K562 (cell line): ENCODE results near the gene ZNF296. TPM values are rescaled to one million over a fixed set of nuclear protein-coding genes. Genes with fewer than 3 reads are reported as not detected.

Experiments
- GATAD2A ChIP-seq: fragments of 450-650 bp; IDR thresholded peaks from 2 replicates; pipeline ENCODE4 v1.6.1; 2017
- NFATC3 ChIP-seq: fragments of 450-650 bp; IDR thresholded peaks from 2 replicates; pipeline ENCODE4 v1.6.1; 2017; ENCODE audit warnings: mild to moderate bottlenecking
- NR2F6 ChIP-seq: fragments of 450-650 bp; formaldehyde crosslinking; IDR thresholded peaks from 2 replicates; pipeline ENCODE4 v1.4.0; 2020; ENCODE audit warnings: mild to moderate bottlenecking
- YY1 ChIP-seq, 3 experiments: IDR thresholded peaks; 2 replicates each; pipeline ENCODE4 v1.6.1; 2011; ENCODE audit warnings: low read length in 2 of 3, mild to moderate bottlenecking in 2 of 3, moderate library complexity in 2 of 3, borderline replicate concordance in 1 of 3, control low read depth in 1 of 3, low read depth in 1 of 3; ENCODE audit not compliant: insufficient read depth in 3 of 3, insufficient replicate concordance in 2 of 3, control insufficient read depth in 1 of 3, insufficient read length in 1 of 3; ENCODE audit errors: extremely low read depth in 1 of 3
- ZNF24 ChIP-seq: fragments of 450-650 bp; IDR thresholded peaks from 2 replicates; pipeline ENCODE4 v1.6.1; 2016
- polyA plus RNA-seq, 8 experiments: library from polyadenylated mRNA; depleted of rRNA in 4 of 8; stranded (reverse) in 5 of 8; unstranded in 3 of 8; fragments of >200 nt; fragmentation: Nextera tagmentation in 2 of 8; fragmentation: Illumina TruSeq in 1 of 8; extraction: Ambion mirVana in 2 of 8; extraction: Trizol in 1 of 8; gene quantifications; 2 replicates each; pipeline versions ENCODE4 v1.2.1 to v1.2.3, GENCODE V29; 2011 to 2014; ENCODE audit warnings: inconsistent platforms in 1 of 8, missing spikeins in 1 of 8
- total RNA-seq, 7 experiments: library from RNA; depleted of rRNA in 6 of 7; stranded (reverse); fragments of >200 nt in 6 of 7; fragmentation: Illumina TruSeq in 2 of 7; extraction: Trizol in 2 of 7; gene quantifications; 2 replicates each; pipeline versions ENCODE4 v1.2.1 to v1.2.3, GENCODE V29; 2011 to 2021; ENCODE audit warnings: low replicate concordance in 1 of 7
- TF ChIP-seq, protein P1 (sequence below): sonication (generic); formaldehyde crosslinking; IDR thresholded peaks from 2 replicates; pipeline ENCODE4 v1.8.0; 2022; ENCODE audit warnings: missing genetic modification reagents, mild to moderate bottlenecking, moderate library complexity, borderline replicate concordance
- TF ChIP-seq, protein P2 (sequence below): fragments of 200-600 bp; sonication (generic); IDR thresholded peaks from one replicate; pipeline ENCODE4 v1.6.1; 2012; ENCODE audit warnings: mild to moderate bottlenecking, low read depth, low read length, inconsistent platforms
- TF ChIP-seq, protein P3 (sequence below): fragments of 450-650 bp; IDR thresholded peaks from one replicate; pipeline ENCODE4 v1.6.1; 2018; ENCODE audit warnings: mild to moderate bottlenecking, moderate library complexity; ENCODE audit not compliant: partially characterized antibody
- TF ChIP-seq, protein P4 (sequence below), 2 experiments: IDR thresholded peaks; 2 replicates each; pipeline ENCODE4 v1.6.1; 2011; ENCODE audit warnings: borderline replicate concordance in 1 of 2, control low read depth in 1 of 2, low read depth in 1 of 2, low read length in 1 of 2, mild to moderate bottlenecking in 1 of 2, mixed read lengths in 1 of 2, moderate library complexity in 1 of 2; ENCODE audit not compliant: insufficient read depth in 1 of 2, insufficient read length in 1 of 2, poor library complexity in 1 of 2, severe bottlenecking in 1 of 2; ENCODE audit errors: extremely low read depth in 1 of 2

Gene ZNF296
- total and polyA plus RNA-seq, 9 of the 15 experiments (the other 6 are each of a cell fraction or from before 2014, with no cell fraction given), result 0.03 to 8.8 (median 0.47) TPM; not detected in 1

DNA sequence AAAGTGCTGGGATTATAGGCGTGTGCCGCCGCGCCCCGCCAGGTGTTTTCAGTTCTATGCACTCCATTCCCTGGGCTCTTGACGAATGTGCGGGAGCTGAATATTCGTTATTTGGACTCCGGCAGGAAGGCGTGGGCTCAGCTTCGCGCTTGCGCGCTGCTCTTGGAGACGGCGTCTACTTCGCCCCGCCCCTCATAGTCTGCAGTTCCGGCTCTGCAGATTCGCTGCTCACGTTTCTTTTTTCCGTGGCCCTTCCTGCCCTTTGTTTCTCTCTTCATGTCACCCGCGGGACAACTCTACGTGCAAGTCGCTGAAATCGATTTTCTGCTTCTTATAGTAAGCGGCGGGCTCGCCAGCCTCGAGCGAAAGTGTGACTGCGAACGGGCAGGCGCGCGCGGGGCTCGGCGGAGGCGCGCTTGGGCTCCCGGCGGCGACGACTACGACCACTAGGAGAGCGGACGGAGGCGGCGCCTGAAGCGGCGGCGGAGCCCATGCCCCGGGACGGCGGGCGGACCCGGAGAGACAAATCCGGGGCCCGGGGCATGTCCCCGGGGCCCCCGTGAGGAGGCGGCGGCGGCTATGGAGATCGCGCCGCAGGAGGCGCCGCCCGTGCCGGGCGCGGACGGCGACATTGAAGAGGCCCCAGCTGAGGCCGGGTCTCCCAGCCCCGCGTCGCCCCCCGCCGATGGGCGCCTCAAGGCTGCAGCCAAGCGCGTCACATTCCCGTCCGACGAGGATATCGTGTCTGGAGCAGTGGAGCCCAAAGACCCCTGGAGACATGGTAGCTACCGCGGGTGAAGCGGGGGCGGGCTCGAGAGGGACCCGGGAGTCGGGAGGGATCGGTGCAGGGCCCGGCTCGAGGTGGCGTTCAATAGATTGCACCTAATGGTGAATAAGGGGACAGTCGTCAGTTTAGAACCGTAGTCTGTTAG lies 16.7 kb upstream of the ZNF296 start, which contains the start of gene PPP1R37 (continued):
- TF ChIP-seq YY1 (IDR thresholded peaks at IDR 0.05; ENCODE audit: borderline replicate concordance in 1 of 3, control insufficient read depth in 1 of 3, extremely low read depth in 1 of 3, insufficient read depth in 3 of 3, insufficient read length in 1 of 3, insufficient replicate concordance in 2 of 3, low read depth in 1 of 3, low read length in 2 of 3), result peak in 1 of 3 experiments; percentile 43
- TF ChIP-seq, protein P1, sequence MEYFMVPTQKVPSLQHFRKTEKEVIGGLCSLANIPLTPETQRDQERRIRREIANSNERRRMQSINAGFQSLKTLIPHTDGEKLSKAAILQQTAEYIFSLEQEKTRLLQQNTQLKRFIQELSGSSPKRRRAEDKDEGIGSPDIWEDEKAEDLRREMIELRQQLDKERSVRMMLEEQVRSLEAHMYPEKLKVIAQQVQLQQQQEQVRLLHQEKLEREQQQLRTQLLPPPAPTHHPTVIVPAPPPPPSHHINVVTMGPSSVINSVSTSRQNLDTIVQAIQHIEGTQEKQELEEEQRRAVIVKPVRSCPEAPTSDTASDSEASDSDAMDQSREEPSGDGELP (CRISPR knock-in tag), result peak; percentile 86
- no peak for TF ChIP-seq ZNF24
- TF ChIP-seq, protein P2, sequence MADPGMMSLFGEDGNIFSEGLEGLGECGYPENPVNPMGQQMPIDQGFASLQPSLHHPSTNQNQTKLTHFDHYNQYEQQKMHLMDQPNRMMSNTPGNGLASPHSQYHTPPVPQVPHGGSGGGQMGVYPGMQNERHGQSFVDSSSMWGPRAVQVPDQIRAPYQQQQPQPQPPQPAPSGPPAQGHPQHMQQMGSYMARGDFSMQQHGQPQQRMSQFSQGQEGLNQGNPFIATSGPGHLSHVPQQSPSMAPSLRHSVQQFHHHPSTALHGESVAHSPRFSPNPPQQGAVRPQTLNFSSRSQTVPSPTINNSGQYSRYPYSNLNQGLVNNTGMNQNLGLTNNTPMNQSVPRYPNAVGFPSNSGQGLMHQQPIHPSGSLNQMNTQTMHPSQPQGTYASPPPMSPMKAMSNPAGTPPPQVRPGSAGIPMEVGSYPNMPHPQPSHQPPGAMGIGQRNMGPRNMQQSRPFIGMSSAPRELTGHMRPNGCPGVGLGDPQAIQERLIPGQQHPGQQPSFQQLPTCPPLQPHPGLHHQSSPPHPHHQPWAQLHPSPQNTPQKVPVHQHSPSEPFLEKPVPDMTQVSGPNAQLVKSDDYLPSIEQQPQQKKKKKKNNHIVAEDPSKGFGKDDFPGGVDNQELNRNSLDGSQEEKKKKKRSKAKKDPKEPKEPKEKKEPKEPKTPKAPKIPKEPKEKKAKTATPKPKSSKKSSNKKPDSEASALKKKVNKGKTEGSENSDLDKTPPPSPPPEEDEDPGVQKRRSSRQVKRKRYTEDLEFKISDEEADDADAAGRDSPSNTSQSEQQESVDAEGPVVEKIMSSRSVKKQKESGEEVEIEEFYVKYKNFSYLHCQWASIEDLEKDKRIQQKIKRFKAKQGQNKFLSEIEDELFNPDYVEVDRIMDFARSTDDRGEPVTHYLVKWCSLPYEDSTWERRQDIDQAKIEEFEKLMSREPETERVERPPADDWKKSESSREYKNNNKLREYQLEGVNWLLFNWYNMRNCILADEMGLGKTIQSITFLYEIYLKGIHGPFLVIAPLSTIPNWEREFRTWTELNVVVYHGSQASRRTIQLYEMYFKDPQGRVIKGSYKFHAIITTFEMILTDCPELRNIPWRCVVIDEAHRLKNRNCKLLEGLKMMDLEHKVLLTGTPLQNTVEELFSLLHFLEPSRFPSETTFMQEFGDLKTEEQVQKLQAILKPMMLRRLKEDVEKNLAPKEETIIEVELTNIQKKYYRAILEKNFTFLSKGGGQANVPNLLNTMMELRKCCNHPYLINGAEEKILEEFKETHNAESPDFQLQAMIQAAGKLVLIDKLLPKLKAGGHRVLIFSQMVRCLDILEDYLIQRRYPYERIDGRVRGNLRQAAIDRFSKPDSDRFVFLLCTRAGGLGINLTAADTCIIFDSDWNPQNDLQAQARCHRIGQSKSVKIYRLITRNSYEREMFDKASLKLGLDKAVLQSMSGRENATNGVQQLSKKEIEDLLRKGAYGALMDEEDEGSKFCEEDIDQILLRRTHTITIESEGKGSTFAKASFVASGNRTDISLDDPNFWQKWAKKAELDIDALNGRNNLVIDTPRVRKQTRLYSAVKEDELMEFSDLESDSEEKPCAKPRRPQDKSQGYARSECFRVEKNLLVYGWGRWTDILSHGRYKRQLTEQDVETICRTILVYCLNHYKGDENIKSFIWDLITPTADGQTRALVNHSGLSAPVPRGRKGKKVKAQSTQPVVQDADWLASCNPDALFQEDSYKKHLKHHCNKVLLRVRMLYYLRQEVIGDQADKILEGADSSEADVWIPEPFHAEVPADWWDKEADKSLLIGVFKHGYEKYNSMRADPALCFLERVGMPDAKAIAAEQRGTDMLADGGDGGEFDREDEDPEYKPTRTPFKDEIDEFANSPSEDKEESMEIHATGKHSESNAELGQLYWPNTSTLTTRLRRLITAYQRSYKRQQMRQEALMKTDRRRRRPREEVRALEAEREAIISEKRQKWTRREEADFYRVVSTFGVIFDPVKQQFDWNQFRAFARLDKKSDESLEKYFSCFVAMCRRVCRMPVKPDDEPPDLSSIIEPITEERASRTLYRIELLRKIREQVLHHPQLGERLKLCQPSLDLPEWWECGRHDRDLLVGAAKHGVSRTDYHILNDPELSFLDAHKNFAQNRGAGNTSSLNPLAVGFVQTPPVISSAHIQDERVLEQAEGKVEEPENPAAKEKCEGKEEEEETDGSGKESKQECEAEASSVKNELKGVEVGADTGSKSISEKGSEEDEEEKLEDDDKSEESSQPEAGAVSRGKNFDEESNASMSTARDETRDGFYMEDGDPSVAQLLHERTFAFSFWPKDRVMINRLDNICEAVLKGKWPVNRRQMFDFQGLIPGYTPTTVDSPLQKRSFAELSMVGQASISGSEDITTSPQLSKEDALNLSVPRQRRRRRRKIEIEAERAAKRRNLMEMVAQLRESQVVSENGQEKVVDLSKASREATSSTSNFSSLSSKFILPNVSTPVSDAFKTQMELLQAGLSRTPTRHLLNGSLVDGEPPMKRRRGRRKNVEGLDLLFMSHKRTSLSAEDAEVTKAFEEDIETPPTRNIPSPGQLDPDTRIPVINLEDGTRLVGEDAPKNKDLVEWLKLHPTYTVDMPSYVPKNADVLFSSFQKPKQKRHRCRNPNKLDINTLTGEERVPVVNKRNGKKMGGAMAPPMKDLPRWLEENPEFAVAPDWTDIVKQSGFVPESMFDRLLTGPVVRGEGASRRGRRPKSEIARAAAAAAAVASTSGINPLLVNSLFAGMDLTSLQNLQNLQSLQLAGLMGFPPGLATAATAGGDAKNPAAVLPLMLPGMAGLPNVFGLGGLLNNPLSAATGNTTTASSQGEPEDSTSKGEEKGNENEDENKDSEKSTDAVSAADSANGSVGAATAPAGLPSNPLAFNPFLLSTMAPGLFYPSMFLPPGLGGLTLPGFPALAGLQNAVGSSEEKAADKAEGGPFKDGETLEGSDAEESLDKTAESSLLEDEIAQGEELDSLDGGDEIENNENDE, result no peak
- TF ChIP-seq NR2F6 (CRISPR knock-in tag), result no peak
- TF ChIP-seq, protein P3, sequence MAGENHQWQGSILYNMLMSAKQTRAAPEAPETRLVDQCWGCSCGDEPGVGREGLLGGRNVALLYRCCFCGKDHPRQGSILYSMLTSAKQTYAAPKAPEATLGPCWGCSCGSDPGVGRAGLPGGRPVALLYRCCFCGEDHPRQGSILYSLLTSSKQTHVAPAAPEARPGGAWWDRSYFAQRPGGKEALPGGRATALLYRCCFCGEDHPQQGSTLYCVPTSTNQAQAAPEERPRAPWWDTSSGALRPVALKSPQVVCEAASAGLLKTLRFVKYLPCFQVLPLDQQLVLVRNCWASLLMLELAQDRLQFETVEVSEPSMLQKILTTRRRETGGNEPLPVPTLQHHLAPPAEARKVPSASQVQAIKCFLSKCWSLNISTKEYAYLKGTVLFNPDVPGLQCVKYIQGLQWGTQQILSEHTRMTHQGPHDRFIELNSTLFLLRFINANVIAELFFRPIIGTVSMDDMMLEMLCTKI, result no peak
- TF ChIP-seq, protein P4, sequence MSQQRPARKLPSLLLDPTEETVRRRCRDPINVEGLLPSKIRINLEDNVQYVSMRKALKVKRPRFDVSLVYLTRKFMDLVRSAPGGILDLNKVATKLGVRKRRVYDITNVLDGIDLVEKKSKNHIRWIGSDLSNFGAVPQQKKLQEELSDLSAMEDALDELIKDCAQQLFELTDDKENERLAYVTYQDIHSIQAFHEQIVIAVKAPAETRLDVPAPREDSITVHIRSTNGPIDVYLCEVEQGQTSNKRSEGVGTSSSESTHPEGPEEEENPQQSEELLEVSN (IDR thresholded peaks at IDR 0.05; ENCODE audit: borderline replicate concordance in 1 of 2, extremely low read depth in 1 of 2, insufficient read depth in 1 of 2, insufficient read length in 1 of 2, low read depth in 1 of 2, low read length in 1 of 2, poor library complexity in 1 of 2, severe bottlenecking in 1 of 2), result peak; percentile 45 to 77
- TF ChIP-seq NFATC3, result no peak
- 0 out of 2 replicates have a peak, but pooled peaks have one; percentile 48 for TF ChIP-seq GATAD2A
